Epithelial cell of proximal tubule (primary cell): Measurements from ENCODE around the gene TMPRSS13. TPM values are rescaled to one million over a fixed set of nuclear protein-coding genes. Genes with fewer than 3 reads are reported as not detected.
"Not testable (repeated sequence)": the region's sequence is repeated elsewhere in the genome, so short reads cannot be mapped to it uniquely, and the experiment has no call there.

ENCODE experiments used
- DNase-seq: peaks from one replicate; pipeline ENCODE4 v3.0.0-alpha.2; 2011; ENCODE audit warnings: low read depth
- H3K4me3 ChIP-seq: 2 replicates; pipeline ENCODE4 v1.5.1; 2011; ENCODE audit warnings: low read depth, mild to moderate bottlenecking, low read length
- total RNA-seq: library from RNA; depleted of rRNA; stranded (reverse); fragments of >200 nt; gene quantifications from 2 replicates; pipeline ENCODE4 v1.2.3, GENCODE V29; 2015
- TF ChIP-seq, protein P1 (sequence below): conservative IDR thresholded peaks from 2 replicates; pipeline ENCODE4 v1.5.1; 2012; ENCODE audit warnings: low read depth, mild to moderate bottlenecking, low read length

TMPRSS13 gene
- total RNA-seq, 1 donor from 2014 or later = 0.63 TPM

DNA sequence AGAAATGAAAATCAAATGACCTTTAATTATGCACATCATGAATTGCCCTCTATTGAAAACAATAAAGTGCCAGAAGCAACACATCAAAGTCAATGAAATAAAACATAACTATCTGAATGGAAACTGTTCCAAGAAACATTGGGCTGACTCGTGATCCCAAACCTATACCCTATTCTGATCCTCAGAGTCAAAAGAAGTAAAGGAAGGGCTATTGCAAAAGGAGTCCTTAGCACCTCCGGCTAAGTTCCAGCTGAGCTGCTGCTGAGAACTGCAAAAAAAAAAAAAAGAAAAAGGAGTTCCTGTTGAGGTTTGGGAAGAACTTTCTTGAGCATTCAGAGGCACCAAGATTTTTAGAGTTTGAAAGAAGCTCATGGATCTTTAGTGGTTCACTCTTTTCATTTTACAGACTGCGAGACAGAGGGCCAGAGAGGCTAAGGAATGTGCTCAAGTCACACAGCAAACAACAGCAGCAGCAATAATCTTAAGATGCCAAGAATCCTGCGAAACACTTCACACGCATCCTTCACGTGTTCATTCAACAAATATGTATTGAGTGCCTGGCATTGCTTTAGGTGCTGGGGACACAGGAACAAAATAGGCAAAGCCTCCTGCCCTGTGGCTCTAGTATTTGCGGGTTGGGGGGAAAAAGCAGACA, 841 bp upstream of the TMPRSS13 start:
- TF ChIP-seq, protein P1, sequence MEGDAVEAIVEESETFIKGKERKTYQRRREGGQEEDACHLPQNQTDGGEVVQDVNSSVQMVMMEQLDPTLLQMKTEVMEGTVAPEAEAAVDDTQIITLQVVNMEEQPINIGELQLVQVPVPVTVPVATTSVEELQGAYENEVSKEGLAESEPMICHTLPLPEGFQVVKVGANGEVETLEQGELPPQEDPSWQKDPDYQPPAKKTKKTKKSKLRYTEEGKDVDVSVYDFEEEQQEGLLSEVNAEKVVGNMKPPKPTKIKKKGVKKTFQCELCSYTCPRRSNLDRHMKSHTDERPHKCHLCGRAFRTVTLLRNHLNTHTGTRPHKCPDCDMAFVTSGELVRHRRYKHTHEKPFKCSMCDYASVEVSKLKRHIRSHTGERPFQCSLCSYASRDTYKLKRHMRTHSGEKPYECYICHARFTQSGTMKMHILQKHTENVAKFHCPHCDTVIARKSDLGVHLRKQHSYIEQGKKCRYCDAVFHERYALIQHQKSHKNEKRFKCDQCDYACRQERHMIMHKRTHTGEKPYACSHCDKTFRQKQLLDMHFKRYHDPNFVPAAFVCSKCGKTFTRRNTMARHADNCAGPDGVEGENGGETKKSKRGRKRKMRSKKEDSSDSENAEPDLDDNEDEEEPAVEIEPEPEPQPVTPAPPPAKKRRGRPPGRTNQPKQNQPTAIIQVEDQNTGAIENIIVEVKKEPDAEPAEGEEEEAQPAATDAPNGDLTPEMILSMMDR = no peak
- no peak overlapping the region for H3K4me3 ChIP-seq
- no peak for DNase-seq

DNA sequence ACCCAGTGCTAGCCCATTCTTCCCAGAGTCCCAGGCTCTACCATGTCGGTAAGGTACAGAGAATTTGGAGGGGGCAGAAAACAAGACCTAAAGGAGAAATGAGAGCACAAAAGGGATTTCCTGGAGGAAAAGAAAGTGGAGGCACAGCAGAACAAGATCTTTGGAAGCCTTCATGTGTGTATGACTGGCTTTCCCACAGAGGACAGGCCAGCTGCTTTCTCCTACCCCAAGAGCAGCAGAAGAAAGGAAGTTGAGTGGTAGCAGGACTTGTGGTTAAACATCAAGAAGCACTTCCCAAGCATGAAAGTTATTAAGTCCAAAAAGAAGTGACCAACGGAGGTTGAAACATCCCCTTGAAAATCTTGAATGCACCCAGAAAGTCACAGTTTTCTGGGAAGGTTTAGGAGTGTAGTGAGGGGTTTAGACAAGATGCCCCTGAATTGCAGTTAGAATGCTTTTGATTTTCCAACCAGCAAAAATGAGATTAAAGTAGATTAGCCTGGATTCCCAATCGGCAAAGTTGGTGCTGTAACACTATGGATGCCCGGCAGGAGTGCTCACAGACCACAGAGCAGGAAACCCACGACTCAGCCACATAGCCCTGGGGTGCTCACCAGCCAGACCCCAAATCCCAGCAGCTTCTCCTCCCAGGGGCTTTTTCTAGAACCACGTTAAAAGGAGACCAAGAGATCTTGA, 608 bp downstream of the TMPRSS13 start:
- TF ChIP-seq, protein P1 = no peak
- no peak for DNase-seq
- H3K4me3 ChIP-seq = no peak overlapping the region

DNA sequence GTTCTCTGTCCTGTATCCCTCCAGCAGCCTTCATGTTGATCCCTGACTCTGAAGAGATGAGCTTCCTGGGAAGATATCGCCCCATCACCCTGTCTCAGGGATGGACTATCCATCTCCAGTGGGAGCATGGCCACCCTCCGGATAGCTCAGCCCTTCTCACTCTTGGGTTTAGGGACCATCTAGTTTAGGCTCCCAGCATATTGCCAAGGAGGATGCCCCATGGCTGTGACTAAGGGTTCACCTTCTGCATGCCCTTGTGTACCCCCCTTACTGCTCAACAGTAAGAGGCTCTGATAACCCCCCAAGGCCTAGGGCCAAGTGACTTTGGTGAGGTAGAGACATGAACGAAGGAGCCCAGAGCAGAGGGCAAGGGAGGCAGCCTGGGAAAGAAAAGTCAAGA, 1.3 kb downstream of the TMPRSS13 start:
- no peak overlapping the region for H3K4me3 ChIP-seq
- TF ChIP-seq, protein P1 = no peak
- DNase-seq = no peak

DNA sequence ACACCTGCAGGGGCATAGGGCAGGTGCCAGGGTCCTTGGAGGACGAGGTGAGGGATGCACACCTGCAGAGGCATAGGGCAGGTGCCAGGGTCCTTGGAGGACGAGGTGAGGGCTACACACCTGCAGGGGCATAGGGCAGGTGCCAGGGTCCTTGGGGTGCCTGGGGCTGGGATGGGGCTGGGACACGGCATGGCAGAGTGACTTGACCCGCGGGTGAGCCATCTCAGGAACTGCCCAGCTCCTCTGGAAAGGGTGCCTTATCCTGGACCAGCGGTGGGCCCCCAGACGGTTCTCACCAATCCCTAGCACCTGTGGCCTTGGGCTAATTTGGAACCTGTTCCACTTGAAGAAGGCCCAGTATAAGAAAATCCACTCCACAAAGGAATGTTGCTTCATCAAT, 3.0 kb downstream of the TMPRSS13 start:
- not testable (repeated sequence) for H3K4me3 ChIP-seq, DNase-seq

DNA sequence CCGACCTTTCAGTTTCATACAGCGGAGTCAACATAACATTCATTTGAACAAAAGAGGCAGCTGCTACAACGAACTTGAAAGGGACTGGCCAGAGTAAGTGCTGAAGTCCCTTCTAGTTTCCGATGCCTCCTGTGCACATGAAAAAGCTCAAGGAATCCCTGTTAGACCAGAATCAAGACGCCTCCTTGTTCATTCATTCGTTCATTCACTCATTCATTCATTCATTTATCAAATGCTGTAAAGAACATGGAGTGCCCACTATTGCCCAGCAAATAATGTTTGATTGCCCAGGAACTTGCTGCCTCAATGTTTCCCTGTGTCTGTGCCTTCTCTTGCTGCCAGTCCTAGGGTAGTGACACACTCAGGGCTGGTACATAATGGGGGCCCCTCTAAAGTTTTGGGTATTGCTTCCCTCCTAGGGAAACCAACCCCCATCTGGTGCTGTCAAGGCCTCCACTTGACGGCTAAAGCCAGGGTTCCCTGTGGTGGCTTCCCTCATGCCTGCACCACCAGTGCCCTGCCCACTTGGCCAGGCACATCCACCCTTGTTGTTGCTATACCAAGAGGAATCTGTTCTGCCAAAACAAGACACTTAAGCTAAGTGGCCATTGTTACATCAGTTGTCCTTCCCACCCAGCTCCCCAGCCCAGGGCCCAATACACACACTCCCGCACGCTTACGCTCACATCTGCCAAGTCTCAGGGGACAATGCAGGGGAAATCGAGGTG, 3.8 kb downstream of the TMPRSS13 start:
- DNase-seq = no peak
- H3K4me3 ChIP-seq = no peak overlapping the region
- TF ChIP-seq, protein P1 = no peak

DNA sequence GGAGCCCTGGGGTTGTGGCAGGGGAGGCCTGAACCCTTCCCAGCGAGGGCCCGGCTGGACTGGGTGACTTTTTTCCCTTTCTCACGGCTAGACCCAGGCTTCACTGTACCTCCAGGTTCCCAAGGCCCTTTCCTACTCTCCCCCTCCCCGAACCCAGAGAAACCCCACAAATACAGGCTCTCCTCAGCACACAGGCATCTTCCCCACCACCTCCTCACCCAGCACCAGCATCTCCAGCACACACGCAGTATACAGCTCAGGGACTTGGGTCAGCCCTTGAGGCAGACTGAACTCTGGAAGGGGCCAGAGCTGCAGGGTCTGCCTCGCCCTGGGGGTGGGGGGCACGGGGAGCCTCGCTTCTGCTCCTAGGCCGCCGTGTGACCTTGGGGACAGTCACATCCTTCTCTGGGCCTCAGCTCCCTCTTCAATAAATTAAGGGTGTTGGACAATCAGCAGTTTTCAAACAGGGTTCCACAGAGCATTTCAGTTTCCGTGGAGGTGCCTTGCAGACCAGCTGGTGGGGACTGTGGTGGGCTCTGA, 4.5 kb downstream of the TMPRSS13 start:
- TF ChIP-seq, protein P1 = no peak
- no peak for DNase-seq
- no peak overlapping the region for H3K4me3 ChIP-seq

DNA sequence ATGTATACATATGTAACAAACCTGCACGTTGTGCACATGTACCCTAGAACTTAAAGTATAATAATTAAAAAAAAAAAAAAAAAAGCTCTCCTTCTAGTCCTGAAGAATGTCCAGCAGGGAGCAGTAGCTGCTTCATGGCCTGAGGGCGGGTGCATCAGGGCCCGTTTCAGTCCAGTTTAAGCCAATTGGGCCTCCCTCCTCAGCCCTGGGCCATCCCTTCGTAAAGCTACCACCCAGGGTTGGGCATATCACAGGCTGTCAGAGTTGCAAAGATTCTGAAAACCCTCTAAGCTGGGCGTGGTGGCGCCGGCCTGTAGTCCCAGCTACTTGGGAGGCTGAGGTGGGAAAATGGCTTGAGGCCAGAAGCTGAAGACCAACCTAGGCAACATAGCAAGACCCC, 5.4 kb downstream of the TMPRSS13 start:
- TF ChIP-seq, protein P1 = peak; percentile 23
- DNase-seq = no peak
- no peak overlapping the region for H3K4me3 ChIP-seq
